D721Med (cell line): ENCODE results near the gene NFIC.

Source experiments
- DNase-seq: peaks from one replicate; pipeline ENCODE4 v3.0.0; 2011; ENCODE audit warnings: low spot score; ENCODE audit not compliant: insufficient read length
- FAIRE-seq: peaks from 2 replicates; lab custom pipeline; 2011; peaks lifted over from hg19 to GRCh38; lab: Jason Lieb, UNC
- TF ChIP-seq, protein P1 (sequence below): IDR thresholded peaks from 2 replicates; pipeline ENCODE4 v1.5.1; 2012; ENCODE audit warnings: mild to moderate bottlenecking, control low read depth; ENCODE audit not compliant: insufficient read depth; ENCODE audit errors: missing control alignments

Gene NFIC

GRCh38 chr19:3404324-3405260, 38.2 kb downstream of the NFIC start:
- TF ChIP-seq, protein P1, sequence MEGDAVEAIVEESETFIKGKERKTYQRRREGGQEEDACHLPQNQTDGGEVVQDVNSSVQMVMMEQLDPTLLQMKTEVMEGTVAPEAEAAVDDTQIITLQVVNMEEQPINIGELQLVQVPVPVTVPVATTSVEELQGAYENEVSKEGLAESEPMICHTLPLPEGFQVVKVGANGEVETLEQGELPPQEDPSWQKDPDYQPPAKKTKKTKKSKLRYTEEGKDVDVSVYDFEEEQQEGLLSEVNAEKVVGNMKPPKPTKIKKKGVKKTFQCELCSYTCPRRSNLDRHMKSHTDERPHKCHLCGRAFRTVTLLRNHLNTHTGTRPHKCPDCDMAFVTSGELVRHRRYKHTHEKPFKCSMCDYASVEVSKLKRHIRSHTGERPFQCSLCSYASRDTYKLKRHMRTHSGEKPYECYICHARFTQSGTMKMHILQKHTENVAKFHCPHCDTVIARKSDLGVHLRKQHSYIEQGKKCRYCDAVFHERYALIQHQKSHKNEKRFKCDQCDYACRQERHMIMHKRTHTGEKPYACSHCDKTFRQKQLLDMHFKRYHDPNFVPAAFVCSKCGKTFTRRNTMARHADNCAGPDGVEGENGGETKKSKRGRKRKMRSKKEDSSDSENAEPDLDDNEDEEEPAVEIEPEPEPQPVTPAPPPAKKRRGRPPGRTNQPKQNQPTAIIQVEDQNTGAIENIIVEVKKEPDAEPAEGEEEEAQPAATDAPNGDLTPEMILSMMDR = no peak
- FAIRE-seq = no peak
- no peak for DNase-seq

- no peak for FAIRE-seq
- TF ChIP-seq, protein P1 = no peak
- DNase-seq = no peak
These were observed 38.9 kb downstream of the NFIC start for GRCh38 chr19:3405261-3405653.

DNA sequence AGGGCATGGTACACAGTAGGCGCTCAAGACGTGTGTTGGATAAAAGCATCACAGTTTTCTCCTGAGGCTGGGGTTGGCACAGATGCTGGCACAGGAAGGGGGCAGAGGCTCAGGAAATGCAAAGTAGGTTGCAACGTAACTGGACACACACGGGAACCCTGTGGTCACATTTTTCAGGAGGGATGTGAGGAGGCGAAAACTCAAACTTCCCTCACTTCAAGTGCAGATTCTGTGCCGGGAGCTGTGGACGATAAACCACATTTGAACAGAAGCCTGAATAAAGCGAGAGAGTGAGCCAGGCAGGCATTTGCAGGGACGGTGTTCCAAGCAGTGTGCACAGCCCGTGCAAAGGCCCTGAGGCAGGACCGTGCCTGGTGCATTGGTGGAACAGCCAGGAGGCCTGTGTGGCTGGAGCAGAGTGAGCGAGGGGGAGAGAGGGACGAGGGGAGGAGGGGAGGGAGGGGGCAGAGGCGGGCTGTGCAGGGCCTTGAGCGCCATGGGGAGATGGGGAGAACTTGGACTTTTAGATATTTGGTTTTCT, 40.3 kb downstream of the NFIC start:
- no peak for DNase-seq
- TF ChIP-seq, protein P1 = no peak
- FAIRE-seq = no peak

DNA sequence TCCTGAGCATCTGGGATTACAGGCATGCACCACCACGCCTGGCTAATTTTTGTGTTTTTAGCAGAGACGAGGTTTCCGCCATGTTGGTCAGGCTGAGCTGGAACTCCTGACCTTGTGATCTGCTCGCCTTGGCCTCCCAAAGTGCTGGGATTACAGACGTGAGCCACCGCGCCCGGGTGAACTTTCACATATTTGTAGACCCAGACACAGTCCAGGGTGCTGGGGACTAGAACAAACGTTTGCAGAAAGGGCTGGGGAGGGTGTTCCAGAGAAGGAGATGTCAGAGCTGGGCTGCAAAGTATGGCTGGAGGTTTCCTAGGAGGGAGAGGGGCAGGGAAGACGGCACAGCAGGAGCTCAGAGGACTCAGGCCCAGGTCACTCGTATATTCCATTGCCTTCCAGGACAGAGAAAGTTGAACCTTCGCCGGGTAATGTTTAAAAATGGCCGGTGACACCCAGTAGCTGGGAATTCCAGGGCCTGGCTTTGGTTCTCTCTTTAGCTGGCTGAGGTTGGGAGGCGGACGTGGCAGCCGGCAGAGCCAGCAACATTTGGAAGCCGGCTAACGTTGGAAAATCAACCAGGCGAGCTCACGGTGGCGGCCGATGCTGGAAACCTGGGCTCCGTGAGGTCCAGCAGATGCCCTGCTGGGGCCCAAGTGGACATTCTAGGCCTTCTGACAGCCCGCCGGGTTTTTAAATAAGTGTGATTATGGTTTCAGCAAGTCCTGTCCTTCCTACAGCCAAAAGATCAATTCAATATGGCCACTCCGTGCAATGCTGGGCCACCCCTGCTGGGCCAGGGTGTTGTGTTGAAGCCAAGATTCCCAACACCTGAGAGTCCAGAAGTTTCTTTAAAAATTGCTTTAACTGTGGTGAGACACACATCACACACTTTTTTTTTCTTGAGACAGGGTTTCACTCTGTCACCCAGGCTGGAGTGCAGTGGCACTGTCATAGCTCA, 41.5 kb downstream of the NFIC start:
- DNase-seq (no peak), FAIRE-seq (no peak)
- TF ChIP-seq, protein P1 = no peak

- no peak for DNase-seq
- no peak for FAIRE-seq
- TF ChIP-seq, protein P1 = no peak
These were observed 42.6 kb downstream of the NFIC start for GRCh38 chr19:3408996-3409345.

DNA sequence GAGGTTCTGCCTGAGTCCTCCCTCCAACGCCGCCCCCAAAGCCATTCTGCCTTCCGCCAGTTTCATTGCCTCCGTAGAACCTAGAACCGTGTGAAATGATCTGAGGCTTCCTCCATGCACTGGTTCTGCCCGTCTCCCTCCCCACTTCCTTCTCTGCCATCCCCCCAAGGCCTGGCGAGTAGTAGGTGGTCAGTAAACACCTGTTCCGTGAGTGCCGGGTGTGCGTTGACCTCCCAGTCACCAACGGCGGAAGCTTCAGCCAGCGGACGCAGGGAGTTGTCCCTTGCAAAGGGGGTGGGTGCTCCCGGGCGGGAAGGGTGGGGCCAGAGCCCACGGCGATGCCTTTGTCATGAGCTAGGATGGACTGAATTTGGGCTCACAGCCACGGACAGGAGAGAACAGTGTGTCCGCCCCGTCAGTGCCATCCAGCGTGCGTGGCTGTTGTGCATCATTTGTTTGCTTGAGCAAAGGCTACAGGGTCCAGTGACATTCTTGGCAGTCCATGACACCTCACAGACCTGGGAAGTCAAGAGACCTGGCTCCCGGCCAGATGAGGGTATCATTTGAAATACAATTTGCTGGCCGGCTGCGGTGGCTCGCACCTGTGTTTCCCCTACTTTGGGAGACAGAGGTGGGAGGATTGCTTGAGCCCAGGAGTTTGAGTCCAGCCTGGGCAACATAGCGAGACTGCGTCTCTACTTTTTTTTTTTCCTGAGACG, 43.1 kb downstream of the NFIC start:
- DNase-seq (no peak), FAIRE-seq (no peak)
- TF ChIP-seq, protein P1 = no peak
